ENCODE data around the gene NFXL1. TPM values are rescaled to one million over a fixed set of nuclear protein-coding genes. Genes with fewer than 3 reads are reported as not detected.

Gene NFXL1
- polyA plus RNA-seq, 1 donor (not counting 4 experiments of a cell fraction or from before 2014, with no cell fraction given): 16.5 TPM

DNA sequence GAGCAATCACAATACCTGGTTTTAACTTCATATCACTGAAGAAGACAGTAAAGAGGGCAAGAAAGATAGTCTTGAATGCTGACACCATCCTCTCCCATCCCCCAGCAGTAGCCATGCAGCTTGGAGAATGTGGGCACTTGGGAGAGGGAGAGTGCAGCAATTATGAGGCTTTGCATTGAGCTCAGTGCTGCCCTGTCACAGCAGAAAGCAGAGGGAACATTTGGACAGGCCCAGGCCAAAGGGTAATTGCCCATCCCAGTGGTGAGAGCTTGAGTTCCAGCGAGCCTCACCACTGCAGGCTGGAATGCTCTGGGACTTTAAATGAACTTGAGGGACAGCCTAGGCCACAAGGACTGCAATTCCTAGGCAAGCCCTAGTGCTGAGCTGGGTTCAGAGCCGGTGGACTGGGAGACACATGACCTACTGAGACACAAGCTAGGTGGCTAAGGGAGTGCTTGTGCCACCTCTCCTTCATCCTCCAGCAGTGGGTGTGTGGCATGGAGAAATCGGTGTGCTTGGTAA, 112.8 kb downstream of the NFXL1 start:
- Histone ChIP-seq H4K20me1 (ENCODE audit: control insufficient read depth, extremely low read depth, insufficient read depth, low read length) (no peaks in the 10 kb centered on the region), H3K27ac (ENCODE audit: control insufficient read depth, insufficient read depth, low read length) (no peak overlapping the region), H3K4me1 (ENCODE audit: control insufficient read depth, extremely low read depth, insufficient read depth, low read length) (no peaks in the 10 kb centered on the region), H3K36me3 (ENCODE audit: control insufficient read depth in 2 of 2, extremely low read depth in 1 of 2, insufficient read depth in 2 of 2, low read length in 2 of 2) (no peaks in the 10 kb centered on the region), H3K9me3 (ENCODE audit: control insufficient read depth, low read depth, low read length) (no peaks in the 10 kb centered on the region), H3K27me3 (ENCODE audit: control insufficient read depth, extremely low read depth, insufficient read depth, low read length) (no peaks in the 10 kb centered on the region), H3K9me1 (ENCODE audit: control insufficient read depth, extremely low read depth, insufficient read depth, low read length) (no peaks in the 10 kb centered on the region), H3K4me3 (ENCODE audit: control insufficient read depth in 2 of 3, extremely low read depth in 1 of 3, insufficient read depth in 2 of 3, low read depth in 1 of 3, low read length in 3 of 3) (no peak overlapping the region), H3K4me2 (ENCODE audit: control insufficient read depth, extremely low read depth, insufficient read depth, low read depth, low read length) (no peak overlapping the region), H3K9ac (ENCODE audit: control insufficient read depth, extremely low read depth, insufficient read depth, low read length) (no peak overlapping the region), H2AFZ (ENCODE audit: control insufficient read depth, low read length) (no peak overlapping the region), H3K79me2 (ENCODE audit: control insufficient read depth, insufficient read depth, low read length) (no peaks in the 10 kb centered on the region)
- TF ChIP-seq EZH2 (IDR thresholded peaks at IDR 0.05; ENCODE audit: low read length): no peak
- TF ChIP-seq, protein P1, sequence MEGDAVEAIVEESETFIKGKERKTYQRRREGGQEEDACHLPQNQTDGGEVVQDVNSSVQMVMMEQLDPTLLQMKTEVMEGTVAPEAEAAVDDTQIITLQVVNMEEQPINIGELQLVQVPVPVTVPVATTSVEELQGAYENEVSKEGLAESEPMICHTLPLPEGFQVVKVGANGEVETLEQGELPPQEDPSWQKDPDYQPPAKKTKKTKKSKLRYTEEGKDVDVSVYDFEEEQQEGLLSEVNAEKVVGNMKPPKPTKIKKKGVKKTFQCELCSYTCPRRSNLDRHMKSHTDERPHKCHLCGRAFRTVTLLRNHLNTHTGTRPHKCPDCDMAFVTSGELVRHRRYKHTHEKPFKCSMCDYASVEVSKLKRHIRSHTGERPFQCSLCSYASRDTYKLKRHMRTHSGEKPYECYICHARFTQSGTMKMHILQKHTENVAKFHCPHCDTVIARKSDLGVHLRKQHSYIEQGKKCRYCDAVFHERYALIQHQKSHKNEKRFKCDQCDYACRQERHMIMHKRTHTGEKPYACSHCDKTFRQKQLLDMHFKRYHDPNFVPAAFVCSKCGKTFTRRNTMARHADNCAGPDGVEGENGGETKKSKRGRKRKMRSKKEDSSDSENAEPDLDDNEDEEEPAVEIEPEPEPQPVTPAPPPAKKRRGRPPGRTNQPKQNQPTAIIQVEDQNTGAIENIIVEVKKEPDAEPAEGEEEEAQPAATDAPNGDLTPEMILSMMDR (optimal IDR thresholded peaks at IDR 0.05 in 1 of 3, IDR thresholded peaks at IDR 0.05 in 1 of 3, conservative IDR thresholded peaks at IDR 0.05 in 1 of 3; ENCODE audit: extremely low read depth in 1 of 3, insufficient read depth in 2 of 3, low read length in 3 of 3): no peak
- FAIRE-seq (no peak), DNase-seq (ENCODE audit: low read depth, low spot score) (no peak)
- dilution Hi-C loops (cut with MboI; ENCODE audit: extremely low pct_ligation_motif_present, low sequenced_read_pairs): no loop called here

DNA sequence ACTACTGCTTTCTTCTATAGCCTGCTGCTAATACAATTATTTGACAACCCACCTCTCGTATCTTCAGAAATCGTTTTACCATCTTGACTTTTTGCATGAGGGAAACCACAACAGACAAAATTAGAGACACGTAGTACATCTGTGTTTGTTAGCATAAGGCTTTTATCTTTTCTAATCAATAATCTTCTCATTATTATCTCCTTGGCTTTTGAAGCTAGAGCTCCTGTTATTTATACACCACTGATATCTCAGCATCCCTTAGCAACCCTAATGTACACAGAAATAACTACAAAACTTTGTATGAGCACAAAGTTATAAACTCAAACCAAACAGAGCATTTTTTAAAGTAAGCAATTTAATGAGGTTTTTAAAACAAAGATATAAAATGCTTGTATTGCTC, 116.2 kb downstream of the NFXL1 start:
- Histone ChIP-seq H2AFZ (ENCODE audit: control insufficient read depth, low read length) (no peak overlapping the region), H3K36me3 (ENCODE audit: control insufficient read depth in 2 of 2, extremely low read depth in 1 of 2, insufficient read depth in 2 of 2, low read length in 2 of 2) (no peaks in the 10 kb centered on the region), H3K9me1 (ENCODE audit: control insufficient read depth, extremely low read depth, insufficient read depth, low read length) (no peaks in the 10 kb centered on the region), H3K4me2 (ENCODE audit: control insufficient read depth, extremely low read depth, insufficient read depth, low read depth, low read length) (no peak overlapping the region), H3K27me3 (ENCODE audit: control insufficient read depth, extremely low read depth, insufficient read depth, low read length) (no peaks in the 10 kb centered on the region), H3K79me2 (ENCODE audit: control insufficient read depth, insufficient read depth, low read length) (no peaks in the 10 kb centered on the region), H3K4me1 (ENCODE audit: control insufficient read depth, extremely low read depth, insufficient read depth, low read length) (no peaks in the 10 kb centered on the region), H4K20me1 (ENCODE audit: control insufficient read depth, extremely low read depth, insufficient read depth, low read length) (no peaks in the 10 kb centered on the region), H3K27ac (ENCODE audit: control insufficient read depth, insufficient read depth, low read length) (no peak overlapping the region), H3K9ac (ENCODE audit: control insufficient read depth, extremely low read depth, insufficient read depth, low read length) (no peak overlapping the region), H3K9me3 (ENCODE audit: control insufficient read depth, low read depth, low read length) (no peaks in the 10 kb centered on the region), H3K4me3 (ENCODE audit: control insufficient read depth in 2 of 3, extremely low read depth in 1 of 3, insufficient read depth in 2 of 3, low read depth in 1 of 3, low read length in 3 of 3) (no peak overlapping the region)
- TF ChIP-seq, protein P1 (optimal IDR thresholded peaks at IDR 0.05 in 1 of 3, IDR thresholded peaks at IDR 0.05 in 1 of 3, conservative IDR thresholded peaks at IDR 0.05 in 1 of 3; ENCODE audit: extremely low read depth in 1 of 3, insufficient read depth in 2 of 3, low read length in 3 of 3): no peak
- TF ChIP-seq EZH2 (IDR thresholded peaks at IDR 0.05; ENCODE audit: low read length): no peak
- dilution Hi-C loops (cut with MboI; ENCODE audit: extremely low pct_ligation_motif_present, low sequenced_read_pairs): no loop called here
- FAIRE-seq: no peak
- no peak for DNase-seq (ENCODE audit: low read depth, low spot score)

Other genes starting within 250 kb of the NFXL1 start
- gene CORIN, start 76.5 kb downstream of the NFXL1 start, polyA plus RNA-seq: 0.11 to 0.37 TPM (median 0.14 TPM) in 3 replicates
- gene CNGA1, start 102.1 kb upstream of the NFXL1 start, polyA plus RNA-seq: 0.58 to 0.89 TPM (median 0.85 TPM) in 3 replicates
- gene NIPAL1, start 102.2 kb upstream of the NFXL1 start, polyA plus RNA-seq: 14.0 to 21.4 TPM (median 18.9 TPM) in 3 replicates
- 0.09 to 0.12 TPM in 2 of 3 replicates, not detected in the other for gene TXK, start 219.7 kb upstream of the NFXL1 start, polyA plus RNA-seq